ENCODE measurements around the gene MUS81. TPM values are rescaled to one million over a fixed set of nuclear protein-coding genes. Genes with fewer than 3 reads are reported as not detected.
A peak's percentile ranks its signal among the peaks of the same experiment; 100 is the strongest.

MUS81 gene
- total RNA-seq, 4 donors from 2014 or later: 58.3 to 191 (median 81.2) TPM

GRCh38 chr11:65814986-65815565 is 45.2 kb upstream of the MUS81 start:
- no peak overlapping the region for H3K4me3 ChIP-seq
- TF ChIP-seq POLR2AphosphoS5 (IDR thresholded peaks at IDR 0.05) (no peak), EP300 (IDR thresholded peaks at IDR 0.05; ENCODE audit: low read depth) (no peak), POLR2A (IDR thresholded peaks at IDR 0.05) (no peak)
- TF ChIP-seq, protein P1, sequence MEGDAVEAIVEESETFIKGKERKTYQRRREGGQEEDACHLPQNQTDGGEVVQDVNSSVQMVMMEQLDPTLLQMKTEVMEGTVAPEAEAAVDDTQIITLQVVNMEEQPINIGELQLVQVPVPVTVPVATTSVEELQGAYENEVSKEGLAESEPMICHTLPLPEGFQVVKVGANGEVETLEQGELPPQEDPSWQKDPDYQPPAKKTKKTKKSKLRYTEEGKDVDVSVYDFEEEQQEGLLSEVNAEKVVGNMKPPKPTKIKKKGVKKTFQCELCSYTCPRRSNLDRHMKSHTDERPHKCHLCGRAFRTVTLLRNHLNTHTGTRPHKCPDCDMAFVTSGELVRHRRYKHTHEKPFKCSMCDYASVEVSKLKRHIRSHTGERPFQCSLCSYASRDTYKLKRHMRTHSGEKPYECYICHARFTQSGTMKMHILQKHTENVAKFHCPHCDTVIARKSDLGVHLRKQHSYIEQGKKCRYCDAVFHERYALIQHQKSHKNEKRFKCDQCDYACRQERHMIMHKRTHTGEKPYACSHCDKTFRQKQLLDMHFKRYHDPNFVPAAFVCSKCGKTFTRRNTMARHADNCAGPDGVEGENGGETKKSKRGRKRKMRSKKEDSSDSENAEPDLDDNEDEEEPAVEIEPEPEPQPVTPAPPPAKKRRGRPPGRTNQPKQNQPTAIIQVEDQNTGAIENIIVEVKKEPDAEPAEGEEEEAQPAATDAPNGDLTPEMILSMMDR (IDR thresholded peaks at IDR 0.05): no peak
- H3K27ac ChIP-seq: no peak overlapping the region
- no peaks in the 10 kb centered on the region for H3K27me3 ChIP-seq
- DNase-seq: no peak
- 90 to 96% methylated on average over 12 to 16 of the region's 16 CpGs for WGBS, 2 donors (ENCODE audit: low coverage in 1 of 2)
- intact Hi-C loops (cut with DNase I; ENCODE audit: low total_unique reads) (loop anchor here (5.0 kb wide), 2 partner anchors 33 to 103 kb away; partner anchors contain the start of genes AP5B1 and KAT5), in situ Hi-C loops (cut with MboI; ENCODE audit: low pct_ligation_motif_present in 1 of 4, low pct_unique_long_range_greater_than_20kb in 1 of 4, low sequenced_read_pairs in 3 of 4) (loop anchor here in 3 of 4 donors (25.0 kb wide), 1 partner anchor 103 kb away; the partner anchor contains the start of genes KAT5 (in 3 of the 3) and RNASEH2C (in 3 of the 3))
- peaks cover 0 to 22% (median 6%) of the 10 kb centered on the region in 4 donors for H3K4me1 ChIP-seq
- H3K36me3 ChIP-seq: no peaks in the 10 kb centered on the region
- no peaks in the 10 kb centered on the region for H3K9me3 ChIP-seq

GRCh38 chr11:65816696-65817095 is 43.5 kb upstream of the MUS81 start:
- TF ChIP-seq POLR2A (IDR thresholded peaks at IDR 0.05): no peak
- no peak for TF ChIP-seq EP300 (IDR thresholded peaks at IDR 0.05; ENCODE audit: low read depth)
- no peak for TF ChIP-seq POLR2AphosphoS5 (IDR thresholded peaks at IDR 0.05)
- TF ChIP-seq, protein P1 (IDR thresholded peaks at IDR 0.05): no peak
- Histone ChIP-seq H3K4me1 (peaks cover 0 to 38% (median 13%) of the 10 kb centered on the region in 4 donors), H3K4me3 (no peak overlapping the region), H3K27me3 (no peaks in the 10 kb centered on the region), H3K27ac (no peak overlapping the region), H3K9me3 (no peaks in the 10 kb centered on the region), H3K36me3 (no peaks in the 10 kb centered on the region)
- no peak for DNase-seq
- intact Hi-C loops (cut with DNase I; ENCODE audit: low total_unique reads): loop anchor here (5.0 kb wide), 2 partner anchors 34 to 104 kb away; partner anchors contain the start of genes AP5B1 and KAT5
- WGBS, 2 donors (ENCODE audit: low coverage in 1 of 2): 94% methylated on average over 3 of the region's 3 CpGs; no CpG with 5 or more reads in 1 of the 2 donors
- in situ Hi-C loops (cut with MboI; ENCODE audit: low pct_ligation_motif_present in 1 of 4, low pct_unique_long_range_greater_than_20kb in 1 of 4, low sequenced_read_pairs in 3 of 4): loop anchor here in 3 of 4 donors (25.0 kb wide), 1 partner anchor 104 kb away; the partner anchor contains the start of genes KAT5 (in 3 of the 3) and RNASEH2C (in 3 of the 3)

DNA sequence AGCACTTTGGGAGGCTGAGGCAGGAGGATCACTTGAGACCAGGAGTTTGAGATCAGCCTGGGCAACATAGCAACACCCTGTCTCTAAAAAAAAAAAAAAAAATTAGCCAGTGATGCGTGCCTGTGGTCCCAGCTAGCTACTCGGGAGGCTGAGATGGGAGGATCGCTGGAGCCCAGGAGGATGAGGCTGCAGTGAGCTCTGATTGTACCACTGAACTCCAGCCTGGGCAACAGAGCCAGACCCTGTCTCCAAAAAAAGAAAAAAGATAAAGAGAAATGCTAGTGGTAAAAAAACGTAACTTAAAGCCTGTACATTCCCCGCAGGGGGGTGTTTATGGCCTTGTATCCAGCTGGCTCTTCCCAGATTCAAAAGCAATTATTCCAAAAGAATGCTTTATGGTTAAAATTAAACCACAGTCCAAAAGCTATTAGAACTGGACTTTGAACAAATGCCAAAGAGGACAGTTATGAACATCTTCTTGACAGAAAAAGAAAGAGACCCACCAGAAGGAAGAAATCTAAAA is 42.9 kb upstream of the MUS81 start:
- H3K36me3 ChIP-seq: no peaks in the 10 kb centered on the region
- H3K9me3 ChIP-seq: no peaks in the 10 kb centered on the region
- DNase-seq: no peak
- H3K27ac ChIP-seq: peak overlapping the region; percentile 82 to 86 (median 85)
- TF ChIP-seq EP300 (IDR thresholded peaks at IDR 0.05; ENCODE audit: low read depth) (no peak), POLR2A (IDR thresholded peaks at IDR 0.05) (no peak), POLR2AphosphoS5 (IDR thresholded peaks at IDR 0.05) (no peak)
- TF ChIP-seq, protein P1 (IDR thresholded peaks at IDR 0.05): no peak
- H3K27me3 ChIP-seq: no peaks in the 10 kb centered on the region
- intact Hi-C loops (cut with DNase I; ENCODE audit: low total_unique reads): loop anchor here (5.0 kb wide), 2 partner anchors 35 to 105 kb away; partner anchors contain the start of genes AP5B1 and KAT5
- WGBS, 2 donors (ENCODE audit: low coverage in 1 of 2): 49 to 56% methylated on average over 5 of the region's 5 CpGs
- in situ Hi-C loops (cut with MboI; ENCODE audit: low pct_ligation_motif_present in 1 of 4, low pct_unique_long_range_greater_than_20kb in 1 of 4, low sequenced_read_pairs in 3 of 4): loop anchor here in 3 of 4 donors (25.0 kb wide), 1 partner anchor 105 kb away; the partner anchor contains the start of genes KAT5 (in 3 of the 3) and RNASEH2C (in 3 of the 3)
- peaks cover 0 to 45% (median 16%) of the 10 kb centered on the region in 4 donors for H3K4me1 ChIP-seq
- H3K4me3 ChIP-seq: peak overlapping the region; percentile 4 to 65 (median 52)

Data from transverse colon (tissue), 4 donors.